Activated CD4-positive, CD25-positive, alpha-beta regulatory T cell treated with anti-CD3 and anti-CD28 coated beads, Interleukin-2, amount 50 U/mL, for 24 hours (primary cell): ENCODE results near the gene GTPBP3.
"Not testable (repeated sequence)": the region's sequence is repeated elsewhere in the genome, so short reads cannot be mapped to it uniquely, and the experiment has no call there.

Source experiments
- ATAC-seq, 2 donors: fragments of 150-1000 bp; cut with Tn5 transposase; one replicate each; pipeline ENCODE4 v1.10.0; 2021; ENCODE audit warnings: mild to moderate bottlenecking in 1 of 2, moderate library complexity in 1 of 2

The GTPBP3 gene, protein sequence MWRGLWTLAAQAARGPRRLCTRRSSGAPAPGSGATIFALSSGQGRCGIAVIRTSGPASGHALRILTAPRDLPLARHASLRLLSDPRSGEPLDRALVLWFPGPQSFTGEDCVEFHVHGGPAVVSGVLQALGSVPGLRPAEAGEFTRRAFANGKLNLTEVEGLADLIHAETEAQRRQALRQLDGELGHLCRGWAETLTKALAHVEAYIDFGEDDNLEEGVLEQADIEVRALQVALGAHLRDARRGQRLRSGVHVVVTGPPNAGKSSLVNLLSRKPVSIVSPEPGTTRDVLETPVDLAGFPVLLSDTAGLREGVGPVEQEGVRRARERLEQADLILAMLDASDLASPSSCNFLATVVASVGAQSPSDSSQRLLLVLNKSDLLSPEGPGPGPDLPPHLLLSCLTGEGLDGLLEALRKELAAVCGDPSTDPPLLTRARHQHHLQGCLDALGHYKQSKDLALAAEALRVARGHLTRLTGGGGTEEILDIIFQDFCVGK

DNA sequence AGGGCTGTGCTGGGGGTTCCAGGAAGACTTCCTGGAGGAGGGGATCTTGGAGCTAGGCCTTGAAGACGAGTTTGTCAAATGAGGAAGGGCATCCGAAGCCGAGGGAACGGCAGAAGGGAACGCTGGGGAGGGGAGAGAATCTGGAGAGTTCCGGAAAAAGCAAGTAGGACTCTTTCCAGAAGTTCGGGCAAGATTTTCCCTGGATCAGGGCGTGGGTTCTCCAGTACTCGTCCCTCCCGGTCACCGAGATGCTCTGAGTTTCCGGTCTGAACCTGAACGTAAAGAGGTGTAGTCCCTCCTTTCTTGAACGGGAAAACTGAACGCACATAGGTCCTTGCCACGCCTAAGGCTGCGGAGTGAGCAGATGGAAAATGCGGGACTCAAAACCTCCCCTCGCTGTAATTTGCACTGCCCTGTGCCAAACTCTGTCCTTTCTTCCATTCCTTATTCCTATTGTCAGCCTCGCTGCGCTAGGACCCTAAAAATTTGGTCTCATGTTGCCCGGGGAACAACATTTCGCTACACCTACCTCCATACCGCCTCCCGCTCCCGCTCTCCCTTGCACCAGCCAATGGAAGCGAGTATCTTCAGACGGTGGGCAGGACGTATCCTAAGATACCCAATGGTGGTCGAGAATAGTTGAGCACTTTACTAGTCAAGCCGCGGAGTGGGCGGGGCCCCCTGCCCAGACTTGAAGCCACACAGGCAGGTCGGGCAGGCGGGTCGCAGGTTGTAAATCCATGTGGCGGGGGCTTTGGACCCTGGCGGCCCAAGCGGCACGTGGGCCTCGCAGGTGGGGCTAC is at the start of gene GTPBP3:
GTPBP3 (plus strand) TSS at position 682 of the 803 bp plus-strand sequence; CDS start at position 741, 59 bp downstream.
- ATAC-seq: peak; percentile 90

DNA sequence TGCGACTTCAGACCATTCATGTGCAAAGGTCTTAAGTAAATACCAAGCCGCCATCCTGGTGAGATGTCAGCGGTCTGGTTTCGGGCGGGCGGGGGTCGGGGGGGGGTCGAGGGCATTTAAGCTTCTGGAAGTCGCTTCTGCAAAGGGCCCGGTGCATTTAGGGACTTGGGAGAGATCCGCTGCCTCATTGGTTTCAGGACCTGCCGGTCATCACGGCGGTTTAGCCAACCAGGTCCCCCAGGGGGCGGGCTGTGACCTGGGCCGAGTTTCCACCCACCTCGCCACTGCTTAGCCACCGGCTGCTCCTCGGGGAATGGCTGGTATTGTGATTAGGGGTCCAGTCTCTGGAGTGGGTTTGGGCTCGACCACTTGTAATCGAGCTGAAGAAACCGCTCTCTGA is 47.9 kb upstream of the GTPBP3 start:
- no peak for ATAC-seq

DNA sequence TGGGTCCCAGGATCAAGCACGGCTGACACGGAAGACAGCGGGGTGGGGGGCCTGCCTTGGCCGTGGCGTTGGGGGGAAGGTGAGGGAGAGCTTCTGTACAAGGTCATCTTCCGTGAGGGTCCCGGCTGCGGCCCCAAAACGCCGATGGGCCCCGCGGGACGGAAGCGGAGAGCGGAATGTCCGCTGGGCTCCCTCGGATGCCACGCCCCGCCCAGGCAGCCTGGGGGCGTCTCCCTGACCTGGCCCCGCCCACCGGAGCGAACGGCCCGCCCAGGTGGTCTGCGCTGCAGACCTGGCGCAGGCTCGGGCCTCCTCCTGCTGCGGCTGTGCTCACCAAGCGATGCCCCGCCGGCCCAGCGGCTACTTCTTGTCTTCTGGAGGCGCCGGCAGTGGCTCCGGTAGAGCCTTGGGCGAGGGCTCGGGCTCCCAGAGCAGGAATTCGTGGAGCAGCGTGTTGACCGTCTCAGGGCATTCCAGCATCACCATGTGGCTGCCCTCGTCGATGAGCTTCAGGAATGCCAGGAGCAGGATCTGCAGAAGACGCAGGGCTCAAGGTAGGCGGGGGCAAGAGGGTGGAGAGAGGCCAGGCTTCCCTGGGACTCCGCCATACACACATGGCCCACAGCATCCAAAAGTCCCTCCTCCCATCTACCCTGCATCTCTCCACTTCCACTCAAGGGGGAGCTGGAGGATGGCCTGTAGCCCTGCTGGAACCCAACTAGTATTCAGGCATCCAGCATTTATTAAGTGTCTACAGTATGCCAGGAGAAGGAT is 44.9 kb upstream of the GTPBP3 start:
- ATAC-seq: peak; percentile 96 to 97

DNA sequence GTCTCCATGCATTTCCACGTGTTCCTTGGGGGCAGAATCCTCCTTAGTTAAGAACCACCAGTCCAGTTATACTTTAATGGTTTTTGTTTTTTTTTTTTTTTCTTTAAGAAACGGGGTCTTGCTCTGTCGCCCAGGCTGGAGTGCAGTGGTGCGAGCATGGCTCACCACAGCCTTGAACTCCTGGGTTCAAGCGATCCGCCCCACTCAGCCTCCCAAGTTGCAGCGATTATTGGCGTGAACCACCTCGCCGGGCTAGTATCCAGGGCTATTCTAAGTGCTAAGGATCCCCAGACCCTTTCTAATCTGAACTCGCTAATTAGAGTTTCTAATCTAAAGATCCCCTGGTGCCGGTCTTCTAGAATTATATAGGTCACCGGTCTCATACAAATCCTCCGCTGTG is 43.7 kb upstream of the GTPBP3 start:
- ATAC-seq: no peak

DNA sequence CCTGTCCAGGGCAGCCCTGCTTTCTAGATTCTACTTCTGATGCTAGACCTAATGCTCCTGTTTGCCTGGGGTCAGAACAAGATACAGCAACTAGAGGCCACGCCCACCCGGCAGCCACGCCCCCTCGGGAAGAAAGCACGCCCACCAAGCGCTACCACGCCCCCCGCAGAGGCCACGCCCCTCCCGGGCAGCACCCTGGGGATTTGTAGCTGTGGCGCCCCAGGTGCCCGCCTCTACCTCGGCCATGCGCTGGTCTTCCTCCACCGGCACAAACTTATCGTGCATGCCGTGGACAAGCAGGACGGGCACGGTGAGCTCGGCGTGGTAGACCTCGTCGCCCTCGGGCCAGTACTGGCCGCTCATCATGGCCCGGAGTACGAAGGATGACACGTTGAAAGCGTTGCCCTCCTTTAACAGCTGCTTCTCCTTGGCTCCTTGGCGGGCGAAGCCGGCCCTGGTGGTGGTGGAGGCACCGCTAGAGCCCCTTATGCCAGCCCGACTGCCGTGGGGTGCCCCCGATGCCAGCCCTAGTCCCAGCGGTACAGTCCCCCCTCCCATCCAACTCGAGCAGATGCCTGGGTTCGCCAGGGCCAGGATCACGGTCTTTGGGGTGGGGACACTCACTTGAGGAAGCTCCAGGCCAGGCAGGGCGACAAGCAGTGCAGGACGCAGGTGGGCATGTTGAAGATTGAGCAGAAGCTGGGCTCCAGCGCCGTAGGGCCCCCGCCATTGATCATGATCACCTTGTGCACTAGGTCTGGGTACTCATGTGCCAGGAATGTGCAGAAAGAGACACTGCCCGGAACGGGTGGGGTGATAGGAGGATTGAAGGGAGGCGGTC is 43.1 kb upstream of the GTPBP3 start:
- ATAC-seq: no peak

DNA sequence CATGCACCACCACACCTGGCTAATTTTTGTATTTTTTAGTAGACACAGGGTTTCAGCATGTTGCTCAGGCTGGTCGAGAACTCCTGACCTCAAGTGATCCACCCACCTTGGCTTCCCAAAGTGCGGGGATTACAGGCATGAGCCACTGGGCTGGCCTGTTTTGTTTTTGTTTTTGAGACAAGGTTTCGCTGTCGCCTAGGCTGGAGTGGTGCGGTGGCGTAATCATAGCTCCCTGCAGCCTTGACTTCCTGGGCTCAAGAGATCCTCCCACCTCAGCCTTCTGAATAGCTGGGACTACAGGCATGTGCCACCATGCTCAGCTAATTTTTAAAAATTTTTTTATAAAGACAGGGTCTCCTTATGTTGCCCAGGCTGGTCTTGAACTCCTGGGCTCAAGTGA is 41.8 kb upstream of the GTPBP3 start:
- not testable (repeated sequence) for ATAC-seq

DNA sequence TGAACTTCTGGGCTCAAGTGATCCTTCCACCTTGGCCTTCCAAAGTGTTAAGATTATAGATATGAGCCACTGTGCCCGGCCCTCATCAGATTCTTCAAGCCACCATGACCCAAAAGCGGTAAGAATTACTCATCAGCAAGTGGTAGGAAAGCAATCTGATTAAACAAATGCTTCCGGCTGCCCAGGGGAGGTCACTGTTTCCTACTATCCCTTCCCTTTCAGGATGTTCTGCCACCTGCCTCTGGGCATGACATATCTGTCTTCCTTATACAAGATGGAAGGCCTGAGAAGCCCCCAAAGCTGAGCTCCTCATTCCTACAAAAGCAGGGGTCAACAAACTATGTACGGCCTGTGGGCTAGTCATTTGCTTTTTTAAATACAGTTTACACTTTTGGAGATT is 41.1 kb upstream of the GTPBP3 start:
- no peak for ATAC-seq

DNA sequence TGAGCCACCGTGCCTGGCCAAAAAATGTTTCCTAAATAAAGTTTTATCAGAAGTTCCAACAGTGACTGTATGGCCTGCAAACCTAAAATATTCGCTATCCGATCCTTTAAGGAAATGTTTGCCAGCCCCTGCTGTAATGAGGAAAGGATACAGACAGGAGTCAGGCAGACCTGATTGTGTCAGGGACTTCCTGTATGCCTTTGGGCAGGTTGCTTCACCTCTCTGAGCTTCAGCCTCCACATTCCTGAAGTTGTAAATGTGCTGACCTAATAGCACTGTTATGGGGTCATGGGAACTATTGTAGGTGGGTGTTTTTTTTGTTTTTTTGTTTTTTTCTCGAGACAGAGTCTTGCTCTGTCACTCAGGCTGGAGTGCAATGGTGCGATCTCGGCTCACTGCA is 40.4 kb upstream of the GTPBP3 start:
- no peak for ATAC-seq

DNA sequence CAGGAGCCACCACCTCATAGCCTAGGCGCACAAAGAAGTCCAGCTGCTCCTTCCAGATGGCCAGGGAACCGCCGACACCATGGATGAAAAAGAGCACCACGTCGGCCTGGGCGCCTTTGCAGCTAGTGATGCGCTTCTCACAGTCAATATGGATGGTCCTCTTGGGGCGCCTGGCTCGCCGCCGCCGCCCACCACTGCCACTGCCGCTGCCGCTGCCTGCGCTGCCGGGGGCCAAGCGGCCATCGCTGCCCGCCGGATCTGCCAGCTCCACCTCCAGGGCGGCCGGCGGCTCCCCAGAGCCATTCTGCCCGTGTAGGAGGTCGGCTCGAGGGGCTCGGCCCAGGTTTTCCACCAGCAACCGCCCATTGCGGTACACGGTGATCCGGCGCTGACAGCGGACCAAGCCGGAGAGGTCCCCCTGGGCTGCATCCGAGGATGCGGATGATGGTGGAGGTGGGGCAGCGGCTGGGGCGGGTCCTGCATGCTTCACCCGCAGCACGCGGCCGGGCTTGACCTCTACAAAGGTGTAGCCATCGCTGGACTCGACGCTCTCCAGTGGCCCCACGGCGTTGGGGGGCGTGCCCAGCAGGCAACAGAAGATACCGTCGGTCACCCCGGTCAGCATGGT is 36.2 kb upstream of the GTPBP3 start:
- no peak for ATAC-seq

DNA sequence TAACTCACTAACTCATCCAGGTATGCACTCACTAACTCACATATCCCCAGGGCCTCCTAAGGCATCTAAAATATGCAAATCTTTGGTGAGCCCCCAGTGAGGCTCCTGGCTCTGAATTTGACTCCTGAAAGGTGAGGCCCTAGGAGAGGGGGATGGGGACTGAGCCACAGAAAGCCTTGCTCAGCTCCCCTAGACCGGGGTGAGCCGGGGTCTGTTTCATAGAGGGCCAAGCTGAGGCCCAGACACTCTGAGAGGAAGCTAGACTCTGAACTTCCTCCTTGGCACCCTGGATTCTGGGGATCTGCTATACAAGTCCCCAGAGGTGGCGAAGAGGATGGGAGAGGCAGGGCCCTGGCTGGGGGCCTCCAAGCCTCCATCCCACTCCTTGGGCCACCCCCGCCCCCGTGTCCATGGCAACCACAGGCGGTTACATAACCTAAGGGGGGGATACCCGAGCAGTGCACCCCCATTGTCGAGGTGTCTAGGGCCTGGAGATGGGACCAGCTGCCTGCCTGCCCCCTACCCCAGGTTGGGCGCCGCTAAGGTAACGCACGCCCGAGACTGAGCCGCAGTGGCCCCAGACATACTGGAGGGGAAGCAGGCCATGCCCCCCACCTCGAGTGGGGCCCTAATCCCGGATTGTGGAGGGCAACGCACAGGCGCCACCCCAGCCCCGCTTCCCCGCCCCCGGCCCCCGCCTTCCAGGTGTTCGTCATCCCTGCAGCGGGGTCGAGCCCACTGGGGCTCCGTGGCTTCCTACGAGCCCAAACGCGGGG is 34.8 kb upstream of the GTPBP3 start:
- no peak for ATAC-seq

DNA sequence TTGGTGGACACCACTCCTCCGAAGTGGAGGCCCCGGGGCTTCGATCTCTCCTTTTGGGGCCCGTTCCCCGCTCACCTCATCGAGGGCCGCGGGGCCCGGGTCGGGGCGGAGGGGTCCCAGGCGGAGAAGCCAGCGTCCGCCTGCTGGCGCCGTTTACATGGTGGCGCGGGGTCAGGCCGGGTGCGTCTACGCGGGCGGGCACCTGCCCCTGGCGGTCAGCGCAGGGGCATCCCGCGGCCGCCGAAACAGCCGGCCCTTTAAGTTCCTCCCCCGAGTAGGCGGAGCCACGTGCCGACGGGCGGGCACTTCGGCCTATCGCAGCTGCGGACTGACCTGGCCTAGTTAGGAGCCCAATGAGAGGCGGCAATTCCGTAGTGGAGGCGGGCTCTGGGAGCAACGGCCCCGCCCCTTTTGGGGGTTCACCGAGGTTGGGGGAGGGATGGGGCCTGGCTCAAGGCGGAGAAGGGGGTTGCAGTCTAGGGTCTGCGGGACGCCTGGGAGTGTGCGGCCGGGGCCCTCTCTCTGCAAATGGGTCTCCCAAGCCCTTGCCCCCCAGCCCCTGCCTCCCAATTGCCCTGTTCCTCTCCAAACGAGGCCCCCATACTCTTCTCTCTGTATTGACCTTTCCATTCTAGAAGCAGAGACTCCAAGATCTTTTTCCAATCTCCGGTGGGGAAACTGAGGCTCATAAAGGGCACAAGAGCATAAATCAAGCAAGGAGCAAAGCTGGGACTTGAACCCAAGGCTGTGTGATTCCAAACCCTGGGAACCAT is 34.0 kb upstream of the GTPBP3 start, which contains the start of gene ABHD8:
ABHD8 (minus strand) TSS at position 259 of the 773 bp plus-strand sequence. CDS start 1,809 bp downstream, outside the sequence.
- peak; percentile 73 to 75 for ATAC-seq

DNA sequence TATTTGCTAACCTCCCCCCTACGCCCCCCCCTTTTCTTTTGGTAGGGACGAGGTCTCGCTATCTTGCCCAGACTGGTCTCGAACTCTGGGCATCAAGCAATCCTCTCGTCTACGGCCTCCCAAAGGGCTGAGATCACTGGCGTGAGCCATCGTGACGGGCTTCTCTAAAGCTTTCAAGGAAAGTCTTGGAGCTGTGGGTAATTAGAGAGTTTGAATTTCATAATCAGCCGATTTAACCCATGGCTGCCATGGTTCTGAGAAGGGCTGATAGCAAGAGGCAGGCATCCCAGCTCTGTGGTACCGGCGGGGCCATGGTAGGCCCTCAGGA is 33.4 kb upstream of the GTPBP3 start:
- no peak for ATAC-seq

DNA sequence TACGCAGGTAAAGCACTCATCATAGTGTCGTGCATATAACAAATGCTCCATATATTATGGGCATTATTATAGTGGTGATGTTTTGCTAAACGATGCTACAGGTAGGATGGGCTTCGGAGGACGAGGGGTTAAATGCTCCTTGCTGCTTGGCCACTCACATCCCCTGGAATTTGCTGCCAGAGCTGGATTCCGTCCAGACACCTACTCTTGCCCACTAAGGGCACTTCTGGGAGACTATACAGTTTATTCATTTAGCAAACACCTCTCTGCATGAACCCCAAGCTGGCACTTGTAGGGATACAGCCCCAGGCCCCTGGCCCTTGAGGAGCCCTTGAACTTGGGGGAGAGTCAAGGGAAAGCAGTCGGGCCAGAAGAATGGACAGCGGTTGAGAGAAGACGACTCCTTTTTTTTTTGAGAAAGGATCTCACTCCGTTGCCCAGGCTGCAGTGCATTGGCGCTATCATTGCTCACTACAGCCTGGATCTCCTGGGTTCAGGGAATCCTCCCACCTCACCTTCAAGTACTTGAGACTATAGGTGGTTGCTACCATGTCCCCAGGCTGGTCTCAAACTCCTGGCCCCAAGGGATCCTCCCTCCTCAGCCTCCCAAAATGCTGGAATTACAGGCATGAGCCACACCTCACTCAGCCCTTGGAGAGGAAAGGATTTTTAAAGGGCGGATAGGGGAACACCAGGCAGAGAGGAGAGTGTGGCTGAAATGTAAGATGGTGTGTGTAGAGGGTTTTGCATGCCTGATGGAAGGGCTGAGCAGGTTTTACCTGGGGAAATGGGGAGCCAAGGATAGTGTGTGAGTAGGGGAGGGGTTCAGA is 32.8 kb upstream of the GTPBP3 start:
- no peak for ATAC-seq

DNA sequence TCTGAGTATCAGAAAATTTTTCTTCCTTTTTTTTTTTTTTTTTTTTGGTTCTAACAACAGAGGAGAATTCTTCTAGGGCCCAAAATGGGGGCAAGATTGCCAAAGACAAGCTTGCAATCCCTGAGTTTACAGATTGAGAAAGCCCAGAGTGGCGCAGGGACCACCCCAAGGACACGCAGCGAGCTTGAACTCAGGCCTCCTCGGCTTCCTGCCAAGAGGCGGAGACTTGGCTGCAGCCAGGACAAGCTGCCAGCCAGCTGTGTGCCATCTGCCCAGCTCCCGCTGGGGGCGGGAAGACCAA is 32.2 kb upstream of the GTPBP3 start:
- ATAC-seq: no peak

DNA sequence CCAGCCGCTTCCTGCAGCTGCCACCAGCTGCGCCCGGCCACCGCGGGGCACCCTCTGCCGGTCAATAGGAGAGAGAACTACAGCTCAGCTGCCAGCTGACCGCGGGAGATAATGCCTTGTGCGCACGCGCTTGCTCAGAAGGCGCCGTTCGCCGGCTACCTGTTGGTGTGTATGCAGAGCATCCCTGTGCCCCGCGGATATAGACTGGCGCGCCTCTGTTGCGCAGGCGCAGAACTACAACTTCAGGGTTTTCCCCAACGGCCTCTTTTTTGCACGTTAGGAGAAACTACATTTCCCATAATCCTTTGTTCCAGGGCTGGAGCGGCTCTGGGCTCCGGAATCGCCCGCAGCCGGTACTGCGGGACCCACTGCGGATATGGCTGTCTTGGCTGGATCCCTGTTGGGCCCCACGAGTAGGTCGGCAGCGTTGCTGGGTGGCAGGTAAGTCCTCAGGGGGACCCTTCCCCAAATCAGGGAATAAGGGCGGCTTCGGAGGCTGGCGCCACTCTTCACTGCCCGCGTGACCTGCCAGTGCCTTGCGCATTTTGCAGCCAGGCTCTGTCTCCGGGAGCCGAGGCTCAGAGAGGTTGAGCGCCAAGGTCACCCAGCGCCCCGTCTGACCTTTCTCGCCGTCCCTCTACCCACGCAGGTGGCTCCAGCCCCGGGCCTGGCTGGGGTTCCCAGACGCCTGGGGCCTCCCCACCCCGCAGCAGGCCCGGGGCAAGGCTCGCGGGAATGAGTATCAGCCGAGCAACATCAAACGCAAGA is 31.7 kb upstream of the GTPBP3 start, which contains the start of gene MRPL34:
MRPL34 (plus strand) TSS at position 356 of the 768 bp plus-strand sequence; CDS start at position 377, 21 bp downstream.
- ATAC-seq: peak; percentile 66 to 68

DNA sequence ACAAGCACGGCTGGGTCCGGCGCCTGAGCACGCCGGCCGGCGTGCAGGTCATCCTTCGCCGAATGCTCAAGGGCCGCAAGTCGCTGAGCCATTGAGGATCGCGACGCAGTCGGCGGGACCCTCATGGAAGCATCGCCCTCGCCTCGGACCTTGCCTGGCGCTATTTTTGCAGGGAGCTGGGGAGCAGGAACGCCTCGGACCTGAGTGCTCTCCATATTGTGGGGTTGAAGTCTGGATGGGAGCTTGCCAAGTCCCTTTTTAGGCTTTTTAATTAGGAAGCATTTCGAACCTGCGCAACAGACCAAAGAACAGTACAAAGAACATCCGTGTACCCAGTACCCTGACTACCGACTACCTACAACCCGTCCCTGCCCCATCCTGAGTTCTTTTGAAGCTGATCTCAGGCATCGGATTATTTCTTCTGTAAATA is 31.1 kb upstream of the GTPBP3 start:
- ATAC-seq: no peak

DNA sequence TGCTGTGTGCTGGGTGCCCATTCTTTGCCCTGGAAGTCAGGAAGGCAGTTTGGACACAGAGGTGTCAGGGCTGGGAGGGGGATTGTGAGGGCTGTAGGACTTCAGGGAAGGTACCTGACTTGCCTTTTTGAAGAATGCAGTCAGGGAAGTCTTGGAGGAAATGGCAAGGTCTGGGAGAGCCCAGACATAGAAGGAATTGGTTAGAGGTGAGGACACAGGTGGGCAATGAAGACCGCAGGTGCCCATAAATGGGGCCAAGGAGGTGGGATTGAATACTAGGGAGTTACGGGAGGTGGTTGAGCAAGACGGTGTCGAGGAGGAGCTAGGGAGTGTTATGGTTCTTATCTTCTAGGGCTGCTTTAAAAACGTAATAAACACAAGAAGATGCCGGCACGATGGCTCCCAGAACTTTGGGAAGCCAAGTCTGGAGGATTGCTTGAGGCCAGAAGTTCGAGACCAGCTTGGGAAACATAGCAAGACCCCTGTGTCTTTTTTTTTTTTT is 29.4 kb upstream of the GTPBP3 start:
- no peak for ATAC-seq
